Small intestine (tissue), 7 donors: ENCODE measurements around the gene CHRNB1. TPM values are rescaled to one million over a fixed set of nuclear protein-coding genes. Genes with fewer than 3 reads are reported as not detected.
A peak's percentile ranks its signal among the peaks of the same experiment; 100 is the strongest.

Experiments used
- DNase-seq, 2 donors: peaks; one replicate each; pipeline versions ENCODE4 v3.0.0 to v3.0.0-alpha.2; 2013
- FAIRE-seq: peaks from 2 replicates; lab custom pipeline; 2012; peaks lifted over from hg19 to GRCh38; lab: Jason Lieb, UNC
- H3K27ac ChIP-seq, 3 donors: one replicate each; pipeline ENCODE4 v1.5.1; 2013; ENCODE audit warnings: low read length in 2 of 3, mild to moderate bottlenecking in 2 of 3, control low read depth in 1 of 3, inconsistent platforms in 1 of 3, low read depth in 1 of 3, moderate library complexity in 1 of 3
- H3K27me3 ChIP-seq, 3 donors: one replicate each; pipeline ENCODE4 v1.6.1; 2013; ENCODE audit warnings: low read length in 3 of 3, inconsistent platforms in 1 of 3; ENCODE audit not compliant: control insufficient read depth in 3 of 3, insufficient read depth in 3 of 3
- H3K36me3 ChIP-seq, 3 donors: one replicate each; pipeline ENCODE4 v1.6.1; 2013; ENCODE audit warnings: low read length in 3 of 3, inconsistent platforms in 1 of 3, low read depth in 1 of 3, mild to moderate bottlenecking in 1 of 3, moderate library complexity in 1 of 3; ENCODE audit not compliant: control insufficient read depth in 3 of 3, insufficient read depth in 2 of 3
- H3K4me1 ChIP-seq, 3 donors: one replicate each; pipeline ENCODE4 v1.6.1; 2013; ENCODE audit warnings: low read length in 2 of 3, inconsistent platforms in 1 of 3, low read depth in 1 of 3, mild to moderate bottlenecking in 1 of 3, moderate library complexity in 1 of 3; ENCODE audit not compliant: control insufficient read depth in 3 of 3, insufficient read depth in 2 of 3
- H3K4me3 ChIP-seq, 3 donors: one replicate each; pipeline ENCODE4 v1.5.1; 2013; ENCODE audit warnings: low read length in 3 of 3, control low read depth in 1 of 3, inconsistent platforms in 1 of 3, low read depth in 1 of 3, mild to moderate bottlenecking in 1 of 3, moderate library complexity in 1 of 3
- H3K9me3 ChIP-seq, 2 donors: one replicate each; pipeline ENCODE4 v1.6.1; 2013; ENCODE audit warnings: low read depth in 1 of 2, low read length in 1 of 2; ENCODE audit not compliant: control insufficient read depth in 2 of 2, insufficient read depth in 1 of 2
- WGBS, 3 donors: extraction: QIAGEN DNeasy Blood & Tissue Kit; methylation state at CpG; one replicate each; pipeline ENCODE4 v1.1.7; 2013; 5-methylcytosine and 5-hydroxymethylcytosine counted together
- polyA plus RNA-seq, 4 donors: library from polyadenylated mRNA; stranded (reverse) in 3 of 4; unstranded in 1 of 4; fragments of 200-250 nt in 3 of 4; fragments of 120-200 nt in 1 of 4; gene quantifications; one replicate each; pipeline versions ENCODE4 v1.2.1 to v1.2.3, GENCODE V29; 2013
- donor health status: healthy with polysubstance abuse.
- donor health status: control.
- donor health status: control.
- donor health status: Bipolar disorder and iron deficiency.
- donor health status: healthy.

CHRNB1 gene
- polyA plus RNA-seq, 4 donors, result 8.4 to 11.9 (median 10.4) TPM

GRCh38 chr17:7484067-7484918 is 39.4 kb downstream of the CHRNB1 start, which contains the start of gene POLR2A:
Gene POLR2A (plus strand): TSS chr17:7484366.
- Histone ChIP-seq H3K4me3 (peak within 1 kb of the TSS; percentile 60 to 94 (median 83)), H3K36me3 (peaks cover 0 to 11% (median 0%) of the 10 kb centered on the region in 3 donors), H3K4me1 (peaks cover 5 to 58% (median 8%) of the 10 kb centered on the region in 3 donors), H3K27me3 (no peaks in the 10 kb centered on the region), H3K9me3 (no peaks in the 10 kb centered on the region), H3K27ac (peak within 1 kb of the TSS; percentile 87 to 100 (median 99))
- FAIRE-seq (no peak), DNase-seq (peak; percentile 98 to 99)
- WGBS, 3 donors, result 0 to 1% (median 0%) methylated on average over 49 to 64 of the region's 64 CpGs

- Histone ChIP-seq H3K9me3 (no peaks in the 10 kb centered on the region), H3K4me1 (peaks cover 7 to 58% (median 8%) of the 10 kb centered on the region in 3 donors), H3K4me3 (peak overlapping the region; percentile 60 to 94 (median 83)), H3K27ac (peak overlapping the region; percentile 73 to 100 (median 87)), H3K27me3 (no peaks in the 10 kb centered on the region), H3K36me3 (peaks cover 0 to 15% (median 3%) of the 10 kb centered on the region in 3 donors)
- no peak for FAIRE-seq
- no peak for DNase-seq
- WGBS, 3 donors, result 0 to 1% (median 1%) methylated on average over 19 of the region's 19 CpGs
Measured at GRCh38 chr17:7484919-7485377, 40.1 kb downstream of the CHRNB1 start.

GRCh38 chr17:7486181-7486580 is 41.3 kb downstream of the CHRNB1 start:
- peak overlapping the region in 2 of 3 donors; percentile 83 to 94 for H3K4me3 ChIP-seq
- FAIRE-seq, result no peak
- no peaks in the 10 kb centered on the region for H3K27me3 ChIP-seq
- peaks cover 6 to 56% (median 7%) of the 10 kb centered on the region in 3 donors for H3K4me1 ChIP-seq
- no peaks in the 10 kb centered on the region for H3K9me3 ChIP-seq
- peak overlapping the region in 2 of 3 donors; percentile 38 to 63 for H3K27ac ChIP-seq
- DNase-seq, result peak in 1 of 2 donors; percentile 31
- 27 to 34% (median 34%) methylated on average over 3 of the region's 3 CpGs for WGBS, 3 donors
- H3K36me3 ChIP-seq, result peaks cover 0 to 22% (median 3%) of the 10 kb centered on the region in 3 donors

GRCh38 chr17:7490144-7490543 is 45.3 kb downstream of the CHRNB1 start:
- Histone ChIP-seq H3K36me3 (peaks cover 0 to 45% (median 8%) of the 10 kb centered on the region in 3 donors), H3K4me1 (peaks cover 10 to 40% (median 16%) of the 10 kb centered on the region in 3 donors), H3K4me3 (no peak overlapping the region), H3K9me3 (no peaks in the 10 kb centered on the region), H3K27me3 (no peaks in the 10 kb centered on the region), H3K27ac (no peak overlapping the region)
- WGBS, 3 donors, result 70 to 80% (median 76%) methylated on average over 8 of the region's 8 CpGs
- FAIRE-seq (no peak), DNase-seq (no peak)

GRCh38 chr17:7491583-7491982 is 46.7 kb downstream of the CHRNB1 start:
- H3K4me1 ChIP-seq, result peaks cover 10 to 31% (median 16%) of the 10 kb centered on the region in 3 donors
- H3K27me3 ChIP-seq, result no peaks in the 10 kb centered on the region
- DNase-seq, result peak; percentile 79 to 93
- peak overlapping the region in 2 of 3 donors; percentile 37 to 48 for H3K27ac ChIP-seq
- no peak overlapping the region for H3K4me3 ChIP-seq
- FAIRE-seq, result no peak
- no peaks in the 10 kb centered on the region for H3K9me3 ChIP-seq
- WGBS, 3 donors, result 83 to 97% (median 89%) methylated on average over 1 of the region's 1 CpG
- peaks cover 6 to 57% (median 12%) of the 10 kb centered on the region in 3 donors for H3K36me3 ChIP-seq

- peaks cover 5 to 19% (median 12%) of the 10 kb centered on the region in 3 donors for H3K4me1 ChIP-seq
- no peak for FAIRE-seq
- no peaks in the 10 kb centered on the region for H3K9me3 ChIP-seq
- no peak overlapping the region for H3K27ac ChIP-seq
- H3K36me3 ChIP-seq, result peaks cover 11 to 70% (median 19%) of the 10 kb centered on the region in 3 donors
- peak in 1 of 2 donors; percentile 79 for DNase-seq
- no peak overlapping the region for H3K4me3 ChIP-seq
- no peaks in the 10 kb centered on the region for H3K27me3 ChIP-seq
- 37 to 76% (median 44%) methylated on average over 3 of the region's 3 CpGs for WGBS, 3 donors
Measured at GRCh38 chr17:7493941-7494340, 49.1 kb downstream of the CHRNB1 start.

- H3K27me3 ChIP-seq, result no peaks in the 10 kb centered on the region
- H3K9me3 ChIP-seq, result no peaks in the 10 kb centered on the region
- H3K4me1 ChIP-seq, result peaks cover 4 to 9% (median 8%) of the 10 kb centered on the region in 3 donors
- DNase-seq (no peak), FAIRE-seq (no peak)
- 89 to 95% (median 92%) methylated on average over 12 of the region's 12 CpGs for WGBS, 3 donors
- peaks cover 16 to 79% (median 21%) of the 10 kb centered on the region in 3 donors for H3K36me3 ChIP-seq
- no peak overlapping the region for H3K27ac ChIP-seq
- no peak overlapping the region for H3K4me3 ChIP-seq
Measured at GRCh38 chr17:7495906-7496434, 51.1 kb downstream of the CHRNB1 start.

GRCh38 chr17:7496470-7497183 is 51.8 kb downstream of the CHRNB1 start:
- DNase-seq (no peak), FAIRE-seq (no peak)
- WGBS, 3 donors, result 89 to 92% (median 91%) methylated on average over 20 of the region's 20 CpGs
- Histone ChIP-seq H3K9me3 (no peaks in the 10 kb centered on the region), H3K4me1 (peaks cover 4 to 9% (median 6%) of the 10 kb centered on the region in 3 donors), H3K27ac (no peak overlapping the region), H3K4me3 (no peak overlapping the region), H3K36me3 (peaks cover 23 to 80% (median 28%) of the 10 kb centered on the region in 3 donors), H3K27me3 (no peaks in the 10 kb centered on the region)
